GM19099 (cell line): ENCODE data around the gene CEP76.
A peak's percentile ranks its signal among the peaks of the same experiment; 100 is the strongest.

ENCODE experiments used
- POLR2A ChIP-seq: IDR thresholded peaks from 3 replicates; pipeline ENCODE4 v1.6.1; 2011; ENCODE audit warnings: low read depth; ENCODE audit not compliant: insufficient read length; ENCODE audit errors: extremely low read depth

The CEP76 gene

GRCh38 chr18:12659904-12660605 lies 42.5 kb downstream of the CEP76 start:
- no peak for TF ChIP-seq POLR2A

GRCh38 chr18:12658426-12659138 lies 43.9 kb downstream of the CEP76 start:
- no peak for TF ChIP-seq POLR2A

GRCh38 chr18:12657684-12658425 lies 44.7 kb downstream of the CEP76 start, which contains the start of gene SPIRE1:
Gene SPIRE1 (minus strand): TSS chr18:12658107. CDS start chr18:12657866, 241 bp downstream.
- peak; percentile 47 for TF ChIP-seq POLR2A

GRCh38 chr18:12656938-12657683 lies 45.4 kb downstream of the CEP76 start:
- TF ChIP-seq POLR2A: no peak

GRCh38 chr18:12656605-12656937 lies 46.0 kb downstream of the CEP76 start:
- no peak for TF ChIP-seq POLR2A

GRCh38 chr18:12654971-12655370 lies 47.6 kb downstream of the CEP76 start:
- no peak for TF ChIP-seq POLR2A

GRCh38 chr18:12652861-12653401 lies 49.6 kb downstream of the CEP76 start:
- TF ChIP-seq POLR2A: no peak

GRCh38 chr18:12651651-12652050 lies 50.9 kb downstream of the CEP76 start:
- TF ChIP-seq POLR2A: no peak

GRCh38 chr18:12647773-12648172 lies 54.8 kb downstream of the CEP76 start:
- TF ChIP-seq POLR2A: no peak

GRCh38 chr18:12645751-12646203 lies 56.7 kb downstream of the CEP76 start:
- TF ChIP-seq POLR2A: no peak

- no peak for TF ChIP-seq POLR2A
These were observed 57.3 kb downstream of the CEP76 start for GRCh38 chr18:12645254-12645653.

GRCh38 chr18:12640881-12641200 lies 61.7 kb downstream of the CEP76 start:
- no peak for TF ChIP-seq POLR2A

- no peak for TF ChIP-seq POLR2A
These were observed 62.3 kb downstream of the CEP76 start for GRCh38 chr18:12639990-12640880.

- no peak for TF ChIP-seq POLR2A
These were observed 63.8 kb downstream of the CEP76 start for GRCh38 chr18:12638644-12639124.
